HepG2 (cell line): ENCODE measurements around the gene STPG4. TPM values are rescaled to one million over a fixed set of nuclear protein-coding genes. Genes with fewer than 3 reads are reported as not detected.

ENCODE experiments used
- ASH2L ChIP-seq: fragments of 300-600, 200-600 bp; sonication (generic); IDR thresholded peaks from 2 replicates; pipeline ENCODE4 v1.7.0; 2017; ENCODE audit warnings: low read depth, mild to moderate bottlenecking, moderate library complexity, mixed read lengths, low read length; ENCODE audit not compliant: insufficient read length
- FOXC1 ChIP-seq: sonication (generic); formaldehyde crosslinking; IDR thresholded peaks from 2 replicates; pipeline ENCODE4 v1.8.0; 2022; ENCODE audit warnings: mild to moderate bottlenecking, missing genetic modification reagents, borderline replicate concordance
- GRHL1 ChIP-seq: sonication (generic); formaldehyde crosslinking; conservative IDR thresholded peaks from 2 replicates; pipeline ENCODE4 v1.8.0; 2022; ENCODE audit warnings: missing genetic modification reagents
- HMGA1 ChIP-seq: sonication (generic); formaldehyde crosslinking; conservative IDR thresholded peaks from 2 replicates; pipeline ENCODE4 v1.4.0; 2020; ENCODE audit warnings: missing genetic modification reagents
- KIAA2018 ChIP-seq: sonication (generic); formaldehyde crosslinking; IDR thresholded peaks from 2 replicates; pipeline ENCODE4 v1.5.0; 2020; ENCODE audit warnings: mild to moderate bottlenecking, missing genetic modification reagents, borderline replicate concordance
- NR0B2 ChIP-seq: sonication (generic); formaldehyde crosslinking; IDR thresholded peaks from 2 replicates; pipeline ENCODE4 v1.4.0; 2020; ENCODE audit warnings: mild to moderate bottlenecking, missing genetic modification reagents
- PRDM4 ChIP-seq: sonication (generic); formaldehyde crosslinking; IDR thresholded peaks from 2 replicates; pipeline ENCODE4 v1.9.0; 2021; ENCODE audit warnings: missing genetic modification reagents, borderline replicate concordance
- TCF12 ChIP-seq, 2 experiments: fragments of 450-650 bp in 1 of 2; sonication (generic) in 1 of 2; formaldehyde crosslinking in 1 of 2; IDR thresholded peaks; 2 replicates each; pipeline versions ENCODE4 v1.6.1 to v1.8.0; 2017 to 2022; ENCODE audit warnings: antibody characterized with exemption in 1 of 2, mild to moderate bottlenecking in 1 of 2, missing genetic modification reagents in 1 of 2, moderate library complexity in 1 of 2
- TMF1 ChIP-seq: sonication (generic); formaldehyde crosslinking; IDR thresholded peaks from 2 replicates; pipeline ENCODE4 v1.8.1; 2022; ENCODE audit warnings: low read depth, missing genetic modification reagents
- WIZ ChIP-seq: sonication (generic); formaldehyde crosslinking; IDR thresholded peaks from 2 replicates; pipeline ENCODE4 v1.5.1; 2020; ENCODE audit warnings: mild to moderate bottlenecking, missing genetic modification reagents
- ZNF136 ChIP-seq: sonication (generic); formaldehyde crosslinking; IDR thresholded peaks from 2 replicates; pipeline ENCODE4 v1.8.1; 2022; ENCODE audit warnings: low read depth, mild to moderate bottlenecking, moderate library complexity, missing genetic modification reagents
- ZNF747 ChIP-seq: sonication (generic); formaldehyde crosslinking; IDR thresholded peaks from 2 replicates; pipeline ENCODE4 v1.8.1; 2023; ENCODE audit warnings: missing genetic modification reagents, mild to moderate bottlenecking, borderline replicate concordance
- ZNF770 ChIP-seq: sonication (generic); formaldehyde crosslinking; IDR thresholded peaks from 2 replicates; pipeline ENCODE4 v1.5.0; 2020; ENCODE audit warnings: mild to moderate bottlenecking, missing genetic modification reagents
- polyA plus RNA-seq, 8 experiments: library from polyadenylated mRNA; depleted of rRNA in 3 of 8; stranded (reverse) in 7 of 8; unstranded in 1 of 8; fragments of >200 nt; fragmentation: Illumina TruSeq in 4 of 8; extraction: Trizol in 4 of 8; gene quantifications; 2 replicates each; pipeline versions ENCODE4 v1.2.1 to v1.2.3, GENCODE V29; 2011 to 2016; ENCODE audit warnings: low read depth in 4 of 8, missing spikeins in 1 of 8, mixed read lengths in 1 of 8; ENCODE audit not compliant: insufficient read depth in 1 of 8
- total RNA-seq, 5 experiments: library from RNA; depleted of rRNA; stranded (reverse); fragments of >200 nt; fragmentation: Illumina TruSeq; extraction: Trizol; gene quantifications; 2 replicates each; pipeline ENCODE4 v1.2.3, GENCODE V29; 2016; ENCODE audit warnings: low read depth in 1 of 5

STPG4 gene
- total and polyA plus RNA-seq, 2 of the 13 experiments (the other 11 are each of a cell fraction or from before 2014, with no cell fraction given): 0.11 to 0.15 TPM

- TF ChIP-seq TMF1 (no peak), ZNF770 (CRISPR knock-in tag) (no peak), ZNF747 (CRISPR knock-in tag) (no peak), WIZ (CRISPR knock-in tag) (no peak), TCF12 (IDR thresholded peaks at IDR 0.05) (no peak), TCF12 (CRISPR knock-in tag; IDR thresholded peaks at IDR 0.05) (no peak), GRHL1 (no peak), ASH2L (peak; percentile 41), ZNF136 (no peak), HMGA1 (CRISPR knock-in tag) (no peak), PRDM4 (no peak), FOXC1 (no peak; the same call in none of the 2 replicates), KIAA2018 (CRISPR knock-in tag) (no peak), NR0B2 (peak; percentile 77; the same call in 1 of the 2 replicates)
Measured at GRCh38 chr2:47129191-47129706, 25.9 kb downstream of the STPG4 start (continued).
